AG20443 (cell line): ENCODE data around the gene CDH13.

ENCODE experiments used
- DNase-seq: peaks from one replicate; pipeline ENCODE4 v3.0.0; 2012; ENCODE audit warnings: low spot score, mixed read lengths

The CDH13 gene

GRCh38 chr16:83622010-83622409 lies 995.2 kb downstream of the CDH13 start:
- DNase-seq: no peak

- no peak for DNase-seq
Measured at GRCh38 chr16:83623091-83623730, 996.4 kb downstream of the CDH13 start.

- no peak for DNase-seq
Measured at GRCh38 chr16:83623892-83624291, 997.1 kb downstream of the CDH13 start.

GRCh38 chr16:83624429-83625120 lies 997.8 kb downstream of the CDH13 start:
- no peak for DNase-seq

- DNase-seq: no peak
Measured at GRCh38 chr16:83626204-83626603, 999.4 kb downstream of the CDH13 start.

- no peak for DNase-seq
Measured at GRCh38 chr16:83626676-83627075, 999.9 kb downstream of the CDH13 start.

- DNase-seq: no peak
Measured at GRCh38 chr16:83627996-83628395, 1001.2 kb downstream of the CDH13 start.

GRCh38 chr16:83629426-83629825 lies 1002.7 kb downstream of the CDH13 start:
- no peak for DNase-seq

GRCh38 chr16:83629836-83630235 lies 1003.1 kb downstream of the CDH13 start:
- no peak for DNase-seq

GRCh38 chr16:83630979-83631378 lies 1004.2 kb downstream of the CDH13 start:
- DNase-seq: no peak

- DNase-seq: no peak
Measured at GRCh38 chr16:83633286-83633685, 1006.5 kb downstream of the CDH13 start.

- no peak for DNase-seq
Measured at GRCh38 chr16:83648347-83648746, 1021.6 kb downstream of the CDH13 start.

GRCh38 chr16:83651871-83652270 lies 1025.1 kb downstream of the CDH13 start:
- DNase-seq: no peak

GRCh38 chr16:83652943-83653342 lies 1026.2 kb downstream of the CDH13 start:
- DNase-seq: no peak

GRCh38 chr16:83653785-83654184 lies 1027.0 kb downstream of the CDH13 start:
- peak; percentile 40 for DNase-seq

- no peak for DNase-seq
Measured at GRCh38 chr16:83660282-83660681, 1033.5 kb downstream of the CDH13 start.

- no peak for DNase-seq
Measured at GRCh38 chr16:83661656-83662055, 1034.9 kb downstream of the CDH13 start.

GRCh38 chr16:83666449-83666848 lies 1039.7 kb downstream of the CDH13 start:
- no peak for DNase-seq

- no peak for DNase-seq
Measured at GRCh38 chr16:83669456-83669855, 1042.7 kb downstream of the CDH13 start.

- DNase-seq: no peak
Measured at GRCh38 chr16:83674931-83675535, 1048.3 kb downstream of the CDH13 start.

GRCh38 chr16:83676086-83676485 lies 1049.3 kb downstream of the CDH13 start:
- DNase-seq: no peak

- no peak for DNase-seq
Measured at GRCh38 chr16:83680980-83681379, 1054.2 kb downstream of the CDH13 start.

GRCh38 chr16:83681381-83681956 lies 1054.7 kb downstream of the CDH13 start:
- DNase-seq: no peak
